ENCODE measurements around the gene OAF.

DNA sequence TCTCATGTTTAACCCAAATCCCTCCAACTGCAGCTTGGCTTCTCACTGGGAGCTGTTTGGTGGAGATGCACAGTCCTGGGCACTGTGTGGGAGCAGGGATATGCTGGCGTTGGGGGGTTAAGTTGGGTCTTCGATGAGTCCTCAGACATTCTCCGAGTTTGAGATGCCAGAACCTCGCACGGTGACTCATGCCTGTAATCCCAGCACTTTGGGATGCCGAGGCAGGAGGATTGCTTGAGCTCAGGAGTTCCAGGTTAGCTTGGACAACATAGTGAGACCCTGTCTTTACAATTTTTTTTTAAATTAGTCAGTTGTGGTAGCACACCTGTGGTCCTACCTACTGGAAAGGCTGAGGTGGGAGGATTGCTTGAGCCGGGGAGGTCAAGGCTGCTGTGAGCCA, 49.8 kb downstream of the OAF start:
- TF ChIP-seq HDAC2 (IDR thresholded peaks at IDR 0.05; ENCODE audit: borderline replicate concordance in 1 of 2, low read depth in 2 of 2, low read length in 2 of 2) (no peak), EZH2 (IDR thresholded peaks at IDR 0.05; ENCODE audit: low read depth, low read length, severe bottlenecking) (no peak)

Measured in H1 (cell line).